GM19395 (cell line): ENCODE measurements around the gene TTC23L.

Experiments
- ATAC-seq: cut with Tn5 transposase; IDR thresholded peaks from one replicate; pipeline ENCODE4 v1.9.1; 2021; ENCODE audit warnings: mild to moderate bottlenecking, moderate library complexity; ENCODE audit not compliant: unreplicated experiment

Gene TTC23L

GRCh38 chr5:34832568-34832967 is 6.4 kb upstream of the TTC23L start:
- no peak for ATAC-seq

GRCh38 chr5:34833090-34833489 is 5.9 kb upstream of the TTC23L start:
- ATAC-seq, result no peak

GRCh38 chr5:34833976-34834793 is 4.8 kb upstream of the TTC23L start:
- no peak for ATAC-seq

GRCh38 chr5:34834794-34835089 is 4.2 kb upstream of the TTC23L start:
- ATAC-seq, result no peak

- no peak for ATAC-seq
Observed at GRCh38 chr5:34835664-34836063, 3.3 kb upstream of the TTC23L start.

- ATAC-seq, result no peak
Observed at GRCh38 chr5:34841816-34842215, 2.9 kb downstream of the TTC23L start.

GRCh38 chr5:34842554-34842953 is 3.6 kb downstream of the TTC23L start:
- ATAC-seq, result no peak

- no peak for ATAC-seq
Observed at GRCh38 chr5:34843497-34843896, 4.5 kb downstream of the TTC23L start.

GRCh38 chr5:34844106-34844505 is 5.1 kb downstream of the TTC23L start:
- ATAC-seq, result no peak

- no peak for ATAC-seq
Observed at GRCh38 chr5:34844999-34845398, 6.0 kb downstream of the TTC23L start.

- ATAC-seq, result no peak
Observed at GRCh38 chr5:34847056-34847455, 8.1 kb downstream of the TTC23L start.

- no peak for ATAC-seq
Observed at GRCh38 chr5:34847552-34847951, 8.6 kb downstream of the TTC23L start.

GRCh38 chr5:34848230-34848629 is 9.3 kb downstream of the TTC23L start:
- ATAC-seq, result no peak

GRCh38 chr5:34849253-34849652 is 10.3 kb downstream of the TTC23L start:
- no peak for ATAC-seq

GRCh38 chr5:34854459-34855174 is 15.7 kb downstream of the TTC23L start:
- peak; percentile 97 for ATAC-seq

- no peak for ATAC-seq
Observed at GRCh38 chr5:34857161-34857560, 18.2 kb downstream of the TTC23L start.

GRCh38 chr5:34857894-34858293 is 18.9 kb downstream of the TTC23L start:
- no peak for ATAC-seq

- ATAC-seq, result no peak
Observed at GRCh38 chr5:34858790-34859189, 19.8 kb downstream of the TTC23L start.

GRCh38 chr5:34859253-34859652 is 20.3 kb downstream of the TTC23L start:
- no peak for ATAC-seq

GRCh38 chr5:34863946-34864345 is 25.0 kb downstream of the TTC23L start:
- no peak for ATAC-seq

GRCh38 chr5:34865091-34865490 is 26.1 kb downstream of the TTC23L start:
- ATAC-seq, result no peak

GRCh38 chr5:34866989-34867471 is 28.1 kb downstream of the TTC23L start:
- no peak for ATAC-seq
